Measurements from ENCODE around the gene PDGFA.
A peak's percentile ranks its signal among the peaks of the same experiment; 100 is the strongest.

DNA sequence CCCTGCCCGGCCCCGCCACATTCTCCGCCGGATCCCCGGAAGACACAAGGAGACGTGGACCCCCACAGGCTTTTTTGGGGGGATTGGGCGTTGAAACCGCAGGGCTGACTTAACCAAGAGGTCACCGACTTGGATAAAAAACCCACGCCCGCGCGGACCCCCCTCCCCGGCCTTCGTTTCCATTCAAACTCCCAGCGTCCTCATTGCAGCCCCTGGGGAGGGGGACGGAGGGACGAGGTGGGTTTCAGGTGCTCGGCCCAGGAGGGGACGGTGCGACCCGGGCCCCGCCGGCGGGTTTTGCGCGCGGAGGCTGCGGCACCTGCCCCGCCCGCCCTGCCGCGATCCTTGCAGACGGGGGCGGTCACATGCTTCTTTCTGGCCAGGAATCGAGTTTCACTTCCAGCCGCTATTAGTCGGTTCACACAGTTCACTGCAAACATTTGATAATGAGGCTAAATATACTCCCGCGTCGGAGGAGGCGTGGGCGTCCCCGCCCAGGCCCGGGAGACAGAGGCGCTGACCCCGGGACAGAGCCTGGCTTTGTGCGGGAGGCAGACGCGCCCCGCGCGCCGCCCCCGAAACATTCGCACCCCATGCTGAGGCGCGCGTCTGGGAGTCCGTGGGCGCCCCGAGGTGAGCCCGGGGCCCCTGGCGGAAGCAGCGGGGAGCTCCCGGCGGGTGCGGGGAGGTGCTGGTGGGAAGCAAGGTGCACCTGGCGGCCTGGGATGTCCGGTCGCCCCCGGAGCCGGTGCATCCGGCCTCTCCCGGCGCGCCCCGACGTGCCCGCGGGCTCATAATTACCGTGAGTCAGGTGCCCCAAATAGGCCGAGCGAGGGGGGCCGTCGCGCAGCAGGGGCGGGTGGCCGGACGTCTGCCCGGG is 2.7 kb upstream of the PDGFA start:
- TF ChIP-seq, protein P1, sequence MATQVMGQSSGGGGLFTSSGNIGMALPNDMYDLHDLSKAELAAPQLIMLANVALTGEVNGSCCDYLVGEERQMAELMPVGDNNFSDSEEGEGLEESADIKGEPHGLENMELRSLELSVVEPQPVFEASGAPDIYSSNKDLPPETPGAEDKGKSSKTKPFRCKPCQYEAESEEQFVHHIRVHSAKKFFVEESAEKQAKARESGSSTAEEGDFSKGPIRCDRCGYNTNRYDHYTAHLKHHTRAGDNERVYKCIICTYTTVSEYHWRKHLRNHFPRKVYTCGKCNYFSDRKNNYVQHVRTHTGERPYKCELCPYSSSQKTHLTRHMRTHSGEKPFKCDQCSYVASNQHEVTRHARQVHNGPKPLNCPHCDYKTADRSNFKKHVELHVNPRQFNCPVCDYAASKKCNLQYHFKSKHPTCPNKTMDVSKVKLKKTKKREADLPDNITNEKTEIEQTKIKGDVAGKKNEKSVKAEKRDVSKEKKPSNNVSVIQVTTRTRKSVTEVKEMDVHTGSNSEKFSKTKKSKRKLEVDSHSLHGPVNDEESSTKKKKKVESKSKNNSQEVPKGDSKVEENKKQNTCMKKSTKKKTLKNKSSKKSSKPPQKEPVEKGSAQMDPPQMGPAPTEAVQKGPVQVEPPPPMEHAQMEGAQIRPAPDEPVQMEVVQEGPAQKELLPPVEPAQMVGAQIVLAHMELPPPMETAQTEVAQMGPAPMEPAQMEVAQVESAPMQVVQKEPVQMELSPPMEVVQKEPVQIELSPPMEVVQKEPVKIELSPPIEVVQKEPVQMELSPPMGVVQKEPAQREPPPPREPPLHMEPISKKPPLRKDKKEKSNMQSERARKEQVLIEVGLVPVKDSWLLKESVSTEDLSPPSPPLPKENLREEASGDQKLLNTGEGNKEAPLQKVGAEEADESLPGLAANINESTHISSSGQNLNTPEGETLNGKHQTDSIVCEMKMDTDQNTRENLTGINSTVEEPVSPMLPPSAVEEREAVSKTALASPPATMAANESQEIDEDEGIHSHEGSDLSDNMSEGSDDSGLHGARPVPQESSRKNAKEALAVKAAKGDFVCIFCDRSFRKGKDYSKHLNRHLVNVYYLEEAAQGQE (IDR thresholded peaks at IDR 0.05; ENCODE audit: low read depth), result no peak
- no peak for TF ChIP-seq YY1 (IDR thresholded peaks at IDR 0.05; ENCODE audit: low read depth)
- TF ChIP-seq EP300 (IDR thresholded peaks at IDR 0.05; ENCODE audit: borderline replicate concordance), result peak; percentile 79
- no peak for TF ChIP-seq TAF1 (IDR thresholded peaks at IDR 0.05; ENCODE audit: low read depth)
- TF ChIP-seq, protein P2, sequence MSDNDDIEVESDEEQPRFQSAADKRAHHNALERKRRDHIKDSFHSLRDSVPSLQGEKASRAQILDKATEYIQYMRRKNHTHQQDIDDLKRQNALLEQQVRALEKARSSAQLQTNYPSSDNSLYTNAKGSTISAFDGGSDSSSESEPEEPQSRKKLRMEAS (IDR thresholded peaks at IDR 0.05), result peak; percentile 49; the same call in 1 of the 2 replicates
- TF ChIP-seq, protein P3, sequence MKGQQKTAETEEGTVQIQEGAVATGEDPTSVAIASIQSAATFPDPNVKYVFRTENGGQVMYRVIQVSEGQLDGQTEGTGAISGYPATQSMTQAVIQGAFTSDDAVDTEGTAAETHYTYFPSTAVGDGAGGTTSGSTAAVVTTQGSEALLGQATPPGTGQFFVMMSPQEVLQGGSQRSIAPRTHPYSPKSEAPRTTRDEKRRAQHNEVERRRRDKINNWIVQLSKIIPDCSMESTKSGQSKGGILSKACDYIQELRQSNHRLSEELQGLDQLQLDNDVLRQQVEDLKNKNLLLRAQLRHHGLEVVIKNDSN (IDR thresholded peaks at IDR 0.05), result peak; percentile 85

Measured in Ishikawa (cell line).